A549 (cell line): ENCODE results near the gene RNASE7.

Experiments
- BHLHE40 ChIP-seq: IDR thresholded peaks from 2 replicates; pipeline ENCODE4 v1.6.1; 2012; ENCODE audit warnings: low read depth, low read length, inconsistent platforms
- CTCF ChIP-seq: fragments of >200 bp; sonication (Bioruptor Twin); formaldehyde crosslinking; IDR thresholded peaks from 3 replicates; pipeline ENCODE4 v1.5.1; 2016
- EP300 ChIP-seq, 2 experiments: fragments of >200 bp; sonication (Bioruptor Twin); formaldehyde crosslinking; IDR thresholded peaks; 2 replicates in 1 of 2; 3 replicates in 1 of 2; pipeline ENCODE4 v1.6.1; 2016 to 2017
- FOSL2 ChIP-seq, 2 experiments: fragments of 450-650 bp in 1 of 2; fragments of >200 bp in 1 of 2; sonication (Bioruptor Twin) in 1 of 2; formaldehyde crosslinking; IDR thresholded peaks; 2 replicates each; pipeline versions ENCODE4 v1.5.0 to v1.6.1; 2016 to 2020; ENCODE audit warnings: mild to moderate bottlenecking in 1 of 2, moderate library complexity in 1 of 2
- JUN ChIP-seq, 2 experiments: fragments of >200 bp; sonication (Bioruptor Twin); formaldehyde crosslinking; IDR thresholded peaks; 2 replicates in 1 of 2; 3 replicates in 1 of 2; pipeline ENCODE4 v1.6.1; 2016 to 2017
- RAD21 ChIP-seq, 2 experiments: fragments of >200 bp in 1 of 2; sonication (Bioruptor Twin) in 1 of 2; formaldehyde crosslinking in 1 of 2; IDR thresholded peaks in 1 of 2; conservative IDR thresholded peaks in 1 of 2; 2 replicates in 1 of 2; 3 replicates in 1 of 2; pipeline ENCODE4 v1.6.1; 2012 to 2018; ENCODE audit warnings: inconsistent platforms in 1 of 2
- REST ChIP-seq: fragments of 200-600 bp; sonication (generic); IDR thresholded peaks from 2 replicates; pipeline ENCODE4 v1.6.1; 2016; ENCODE audit warnings: antibody characterized with exemption, mild to moderate bottlenecking, moderate library complexity
- RNF2 ChIP-seq: fragments of 200-600 bp; sonication (generic); IDR thresholded peaks from 2 replicates; pipeline ENCODE4 v1.6.1; 2016; ENCODE audit warnings: low read depth, mild to moderate bottlenecking, antibody characterized with exemption, moderate library complexity, borderline replicate concordance

- TF ChIP-seq CTCF: no peak
- no peak for TF ChIP-seq RAD21 (conservative IDR thresholded peaks at IDR 0.05 in 1 of 2, IDR thresholded peaks at IDR 0.05 in 1 of 2)
- no peak for TF ChIP-seq JUN (IDR thresholded peaks at IDR 0.05)
- TF ChIP-seq EP300 (IDR thresholded peaks at IDR 0.05): no peak
- no peak for TF ChIP-seq BHLHE40
- TF ChIP-seq FOSL2 (IDR thresholded peaks at IDR 0.05): no peak
- TF ChIP-seq FOSL2 (CRISPR knock-in tag; IDR thresholded peaks at IDR 0.05): no peak
- TF ChIP-seq RNF2: no peak
- no peak for TF ChIP-seq REST
Measured at GRCh38 chr14:21043974-21044618, 1.9 kb downstream of the RNASE7 start.
